ENCODE measurements around the gene UTP14A.

Gene UTP14A

DNA sequence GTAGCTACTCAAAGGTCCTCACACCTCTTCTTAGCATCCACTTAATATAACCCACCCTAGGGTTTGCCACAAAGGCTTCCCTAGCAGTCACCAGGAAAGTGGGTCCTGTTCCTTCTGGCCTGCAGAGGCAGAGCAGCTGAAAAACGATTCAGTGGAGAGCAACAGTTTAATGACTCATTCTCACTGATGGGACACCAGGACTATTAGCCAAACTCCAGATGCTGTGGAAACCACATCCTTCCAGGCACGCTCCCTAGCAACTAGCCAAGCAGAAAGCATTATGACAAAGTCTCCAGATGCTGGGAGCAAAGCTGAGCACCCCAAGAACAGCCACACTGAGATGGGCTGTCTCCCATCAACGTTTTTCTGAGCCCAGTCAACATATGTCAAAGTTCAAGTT is 30.3 kb upstream of the UTP14A start:
- Histone ChIP-seq H3K79me2 (ENCODE audit: low read length) (no peaks in the 10 kb centered on the region), H2AFZ (ENCODE audit: low read depth, low read length) (no peak overlapping the region), H3K27ac (ENCODE audit: low read length) (no peak overlapping the region), H4K20me1 (ENCODE audit: insufficient read depth, low read length) (no peaks in the 10 kb centered on the region), H3K4me2 (ENCODE audit: low read length) (no peak overlapping the region), H3K27me3 (ENCODE audit: low read depth, low read length) (no peaks in the 10 kb centered on the region), H3K9me3 (ENCODE audit: insufficient read depth, low read length) (no peaks in the 10 kb centered on the region), H3K4me3 (ENCODE audit: low read length) (no peak overlapping the region), H3K36me3 (replicated peaks; ENCODE audit: low read depth, low read length) (no peaks in the 10 kb centered on the region), H3K9ac (ENCODE audit: low read length) (no peak overlapping the region), H3K4me1 (ENCODE audit: low read length) (no peaks in the 10 kb centered on the region)
- TF ChIP-seq, protein P1, sequence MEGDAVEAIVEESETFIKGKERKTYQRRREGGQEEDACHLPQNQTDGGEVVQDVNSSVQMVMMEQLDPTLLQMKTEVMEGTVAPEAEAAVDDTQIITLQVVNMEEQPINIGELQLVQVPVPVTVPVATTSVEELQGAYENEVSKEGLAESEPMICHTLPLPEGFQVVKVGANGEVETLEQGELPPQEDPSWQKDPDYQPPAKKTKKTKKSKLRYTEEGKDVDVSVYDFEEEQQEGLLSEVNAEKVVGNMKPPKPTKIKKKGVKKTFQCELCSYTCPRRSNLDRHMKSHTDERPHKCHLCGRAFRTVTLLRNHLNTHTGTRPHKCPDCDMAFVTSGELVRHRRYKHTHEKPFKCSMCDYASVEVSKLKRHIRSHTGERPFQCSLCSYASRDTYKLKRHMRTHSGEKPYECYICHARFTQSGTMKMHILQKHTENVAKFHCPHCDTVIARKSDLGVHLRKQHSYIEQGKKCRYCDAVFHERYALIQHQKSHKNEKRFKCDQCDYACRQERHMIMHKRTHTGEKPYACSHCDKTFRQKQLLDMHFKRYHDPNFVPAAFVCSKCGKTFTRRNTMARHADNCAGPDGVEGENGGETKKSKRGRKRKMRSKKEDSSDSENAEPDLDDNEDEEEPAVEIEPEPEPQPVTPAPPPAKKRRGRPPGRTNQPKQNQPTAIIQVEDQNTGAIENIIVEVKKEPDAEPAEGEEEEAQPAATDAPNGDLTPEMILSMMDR (IDR thresholded peaks at IDR 0.05; ENCODE audit: low read depth, low read length) = no peak
- no peak for TF ChIP-seq EZH2phosphoT487 (IDR thresholded peaks at IDR 0.05; ENCODE audit: low read depth)

DNA sequence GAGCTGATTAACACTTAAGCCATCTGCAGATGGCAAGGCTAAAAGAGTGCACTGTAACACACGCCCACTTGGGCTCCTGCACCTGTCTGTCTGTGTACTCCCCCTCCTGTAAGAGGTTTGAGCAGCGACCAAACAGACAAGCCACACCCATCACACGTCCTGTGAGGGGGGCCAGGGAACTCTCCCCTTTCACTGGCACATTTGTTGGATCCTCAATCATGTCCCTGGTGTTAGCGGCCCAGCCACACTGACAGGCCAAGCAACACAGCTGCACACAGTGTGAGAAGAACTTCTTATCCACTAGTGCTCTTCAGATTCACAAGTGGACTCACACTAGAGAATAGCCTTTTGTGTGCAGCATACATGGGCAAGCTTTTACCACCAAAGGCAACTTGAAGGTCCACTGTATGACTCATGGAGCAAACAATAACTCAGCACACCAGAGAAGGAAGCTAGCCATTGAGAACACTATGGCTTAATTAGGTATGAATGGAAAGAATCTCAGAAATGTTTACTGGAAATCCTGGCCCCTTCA is 29.1 kb upstream of the UTP14A start:
- Histone ChIP-seq H3K79me2 (ENCODE audit: low read length) (no peaks in the 10 kb centered on the region), H3K27me3 (ENCODE audit: low read depth, low read length) (no peaks in the 10 kb centered on the region), H2AFZ (ENCODE audit: low read depth, low read length) (no peak overlapping the region), H3K9ac (ENCODE audit: low read length) (no peak overlapping the region), H3K4me1 (ENCODE audit: low read length) (no peaks in the 10 kb centered on the region), H3K4me2 (ENCODE audit: low read length) (no peak overlapping the region), H3K36me3 (replicated peaks; ENCODE audit: low read depth, low read length) (no peaks in the 10 kb centered on the region), H4K20me1 (ENCODE audit: insufficient read depth, low read length) (no peaks in the 10 kb centered on the region), H3K4me3 (ENCODE audit: low read length) (no peak overlapping the region), H3K27ac (ENCODE audit: low read length) (no peak overlapping the region), H3K9me3 (ENCODE audit: insufficient read depth, low read length) (no peaks in the 10 kb centered on the region)
- no peak for TF ChIP-seq EZH2phosphoT487 (IDR thresholded peaks at IDR 0.05; ENCODE audit: low read depth)
- TF ChIP-seq, protein P1 (IDR thresholded peaks at IDR 0.05; ENCODE audit: low read depth, low read length) = no peak

DNA sequence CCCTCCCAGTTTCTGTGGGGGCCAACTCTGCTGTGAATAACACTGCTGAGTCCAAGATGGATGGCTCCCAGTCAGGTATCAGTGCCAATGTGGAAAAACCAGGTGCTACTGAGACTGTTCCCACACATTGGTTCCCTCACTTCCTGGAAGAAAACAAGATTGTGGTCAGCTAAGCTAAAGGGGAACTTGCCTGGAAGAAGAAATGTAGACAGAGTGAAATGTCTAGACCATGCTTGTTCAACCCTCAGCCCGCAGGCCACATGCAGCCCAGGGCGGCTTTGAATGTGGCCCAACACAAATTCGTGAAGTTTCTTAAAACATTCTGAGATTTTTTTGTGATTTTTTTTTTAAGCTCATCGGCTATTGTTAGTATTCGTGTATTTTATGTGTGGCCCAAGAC is 28.6 kb upstream of the UTP14A start:
- Histone ChIP-seq H3K9ac (ENCODE audit: low read length) (no peak overlapping the region), H2AFZ (ENCODE audit: low read depth, low read length) (no peak overlapping the region), H3K27ac (ENCODE audit: low read length) (no peak overlapping the region), H3K4me1 (ENCODE audit: low read length) (no peaks in the 10 kb centered on the region), H3K27me3 (ENCODE audit: low read depth, low read length) (no peaks in the 10 kb centered on the region), H3K4me2 (ENCODE audit: low read length) (no peak overlapping the region), H3K36me3 (replicated peaks; ENCODE audit: low read depth, low read length) (no peaks in the 10 kb centered on the region), H3K4me3 (ENCODE audit: low read length) (no peak overlapping the region), H4K20me1 (ENCODE audit: insufficient read depth, low read length) (no peaks in the 10 kb centered on the region), H3K79me2 (ENCODE audit: low read length) (no peaks in the 10 kb centered on the region), H3K9me3 (ENCODE audit: insufficient read depth, low read length) (no peaks in the 10 kb centered on the region)
- TF ChIP-seq EZH2phosphoT487 (IDR thresholded peaks at IDR 0.05; ENCODE audit: low read depth) = no peak
- TF ChIP-seq, protein P1 (IDR thresholded peaks at IDR 0.05; ENCODE audit: low read depth, low read length) = no peak

DNA sequence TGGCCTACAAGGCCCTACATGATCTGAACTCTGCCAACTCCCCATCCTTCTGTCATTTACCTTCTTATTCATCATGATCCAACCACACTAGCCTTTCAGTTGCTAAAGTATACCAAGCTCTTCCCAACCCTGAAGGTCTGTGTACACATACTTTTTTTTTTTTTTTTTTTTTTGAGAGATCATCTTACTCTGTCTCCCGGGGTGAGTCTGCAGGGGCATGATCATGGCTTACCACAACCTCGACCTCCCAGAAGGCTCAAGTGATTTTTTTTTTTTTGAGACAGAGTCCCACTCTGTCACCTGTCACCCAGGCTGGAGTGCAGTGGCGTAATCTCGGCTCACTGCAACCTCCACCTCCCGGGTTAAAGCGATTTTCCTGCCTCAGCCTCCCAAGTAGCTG is 5.9 kb upstream of the UTP14A start:
- no peak overlapping the region for H3K9ac ChIP-seq (ENCODE audit: low read length)

More for the DNA sequence above, 5.9 kb upstream of the UTP14A start:
- Histone ChIP-seq H2AFZ (ENCODE audit: low read depth, low read length) (no peak overlapping the region), H3K4me1 (ENCODE audit: low read length) (peaks cover 17% of the 10 kb centered on the region), H3K4me3 (ENCODE audit: low read length) (no peak overlapping the region), H3K27me3 (ENCODE audit: low read depth, low read length) (no peaks in the 10 kb centered on the region), H3K27ac (ENCODE audit: low read length) (no peak overlapping the region), H3K9me3 (ENCODE audit: insufficient read depth, low read length) (no peaks in the 10 kb centered on the region), H4K20me1 (ENCODE audit: insufficient read depth, low read length) (no peaks in the 10 kb centered on the region), H3K4me2 (ENCODE audit: low read length) (no peak overlapping the region), H3K79me2 (ENCODE audit: low read length) (no peaks in the 10 kb centered on the region), H3K36me3 (replicated peaks; ENCODE audit: low read depth, low read length) (no peaks in the 10 kb centered on the region)
- TF ChIP-seq, protein P1 (IDR thresholded peaks at IDR 0.05; ENCODE audit: low read depth, low read length) = no peak
